Peyer's patch (tissue), 4 donors: ENCODE data around the gene SLC5A9.

Source experiments
- POLR2A ChIP-seq, 2 donors: fragments of 450-650 bp; IDR thresholded peaks; one replicate each; pipeline ENCODE4 v1.5.1; 2017; ENCODE audit warnings: antibody characterized with exemption in 2 of 2, mild to moderate bottlenecking in 2 of 2, moderate library complexity in 2 of 2
- TF ChIP-seq, protein P1 (sequence below), 6 experiments: fragments of 450-650 bp in 4 of 6; fragments of 200-600 bp in 2 of 6; sonication (generic) in 1 of 6; IDR thresholded peaks; one replicate each; pipeline ENCODE4 v1.5.1; 2017 to 2019; ENCODE audit warnings: antibody characterized with exemption in 6 of 6, mild to moderate bottlenecking in 3 of 6, moderate library complexity in 1 of 6

DNA sequence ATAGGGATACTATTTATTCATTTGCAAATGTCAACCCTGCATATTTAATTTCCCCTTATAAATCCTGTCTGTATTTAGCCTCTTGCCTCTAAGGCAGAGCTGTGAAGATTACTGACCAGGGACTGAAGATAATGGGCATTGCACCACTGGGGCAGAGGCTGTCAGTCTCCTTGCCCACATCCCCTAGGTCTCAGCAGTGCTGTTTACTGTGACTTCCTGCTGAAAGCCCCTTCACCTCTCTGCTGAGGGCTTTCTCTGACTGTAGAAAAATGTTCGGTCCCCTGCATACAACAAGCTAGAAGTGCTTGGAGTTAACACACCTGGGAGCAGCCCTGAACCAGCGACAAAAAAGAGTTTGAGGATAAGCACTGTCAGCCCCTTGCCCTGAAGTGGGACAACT lies 28.8 kb downstream of the SLC5A9 start:
- TF ChIP-seq, protein P1, sequence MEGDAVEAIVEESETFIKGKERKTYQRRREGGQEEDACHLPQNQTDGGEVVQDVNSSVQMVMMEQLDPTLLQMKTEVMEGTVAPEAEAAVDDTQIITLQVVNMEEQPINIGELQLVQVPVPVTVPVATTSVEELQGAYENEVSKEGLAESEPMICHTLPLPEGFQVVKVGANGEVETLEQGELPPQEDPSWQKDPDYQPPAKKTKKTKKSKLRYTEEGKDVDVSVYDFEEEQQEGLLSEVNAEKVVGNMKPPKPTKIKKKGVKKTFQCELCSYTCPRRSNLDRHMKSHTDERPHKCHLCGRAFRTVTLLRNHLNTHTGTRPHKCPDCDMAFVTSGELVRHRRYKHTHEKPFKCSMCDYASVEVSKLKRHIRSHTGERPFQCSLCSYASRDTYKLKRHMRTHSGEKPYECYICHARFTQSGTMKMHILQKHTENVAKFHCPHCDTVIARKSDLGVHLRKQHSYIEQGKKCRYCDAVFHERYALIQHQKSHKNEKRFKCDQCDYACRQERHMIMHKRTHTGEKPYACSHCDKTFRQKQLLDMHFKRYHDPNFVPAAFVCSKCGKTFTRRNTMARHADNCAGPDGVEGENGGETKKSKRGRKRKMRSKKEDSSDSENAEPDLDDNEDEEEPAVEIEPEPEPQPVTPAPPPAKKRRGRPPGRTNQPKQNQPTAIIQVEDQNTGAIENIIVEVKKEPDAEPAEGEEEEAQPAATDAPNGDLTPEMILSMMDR (IDR thresholded peaks at IDR 0.05): no peak
- no peak for TF ChIP-seq POLR2A (IDR thresholded peaks at IDR 0.05)
